PC-9 (cell line): ENCODE results near the gene TIGAR. TPM values are rescaled to one million over a fixed set of nuclear protein-coding genes. Genes with fewer than 3 reads are reported as not detected.

Experiments
- BruUV-seq: library from RNA; stranded (reverse); fragments of 400-500 nt; replicated peaks from 2 replicates; lab custom pipeline; 2021; lab: Mats Ljungman, UMichigan
- CTCF ChIA-PET: fragments of 300-600 bp; sonication (Branson Sonifier 250); formaldehyde crosslinking; loops from one replicate; lab custom pipeline; 2022; ENCODE audit warnings: antibody characterized with exemption; lab: Charles Lee
- POLR2A ChIA-PET: fragments of 300-600 bp; sonication (Branson Sonifier 250); formaldehyde crosslinking; loops from one replicate; lab custom pipeline; 2022; ENCODE audit warnings: antibody characterized with exemption; ENCODE audit not compliant: unreplicated experiment; lab: Charles Lee
- DNase-seq, 2 experiments: peaks; one replicate each; pipeline versions ENCODE4 v3.0.0 to v3.0.0-alpha.2; 2015 to 2022; ENCODE audit warnings: mixed read lengths in 1 of 2
- H2AFZ ChIP-seq: fragments of 200-600 bp; sonication (generic); 2 replicates; pipeline ENCODE4 v1.8.1; 2017; ENCODE audit warnings: antibody characterized with exemption
- H3F3A ChIP-seq: fragments of 200-600 bp; sonication (generic); 2 replicates; pipeline ENCODE4 v1.8.1; 2017; ENCODE audit warnings: antibody characterized with exemption, mild to moderate bottlenecking, low read depth; ENCODE audit not compliant: insufficient read depth
- H3K27ac ChIP-seq: fragments of 200-600 bp; sonication (generic); 2 replicates; pipeline ENCODE4 v1.6.1; 2016; ENCODE audit warnings: mixed run types
- H3K27me3 ChIP-seq: fragments of 200-600 bp; sonication (generic); 2 replicates; pipeline ENCODE4 v1.6.1; 2016; ENCODE audit warnings: low read depth, mixed run types; ENCODE audit not compliant: insufficient read depth
- H3K36me3 ChIP-seq: fragments of 200-600 bp; sonication (generic); 2 replicates; pipeline ENCODE4 v1.6.1; 2016; ENCODE audit warnings: low read depth, mixed run types
- H3K4me1 ChIP-seq: fragments of 200-600 bp; sonication (generic); replicated peaks from 2 replicates; pipeline ENCODE4 v1.6.1; 2016; ENCODE audit warnings: mixed run types; ENCODE audit not compliant: insufficient read depth
- H3K4me2 ChIP-seq: fragments of 200-600 bp; sonication (generic); 2 replicates; pipeline ENCODE4 v1.6.1; 2017; ENCODE audit warnings: mixed run types
- H3K4me3 ChIP-seq: fragments of 200-600 bp; sonication (generic); 2 replicates; pipeline ENCODE4 v1.6.1; 2016; ENCODE audit warnings: mixed run types
- H3K79me2 ChIP-seq: fragments of 200-600 bp; sonication (generic); 2 replicates; pipeline ENCODE4 v1.6.1; 2017; ENCODE audit warnings: low read depth, mixed run types
- H3K9me2 ChIP-seq: fragments of 200-600 bp; sonication (generic); 2 replicates; pipeline ENCODE4 v1.8.1; 2017; ENCODE audit warnings: mild to moderate bottlenecking; ENCODE audit not compliant: insufficient read depth
- H3K9me3 ChIP-seq: fragments of 200-600 bp; sonication (generic); 2 replicates; pipeline ENCODE4 v1.8.1; 2016; ENCODE audit warnings: low read depth; ENCODE audit not compliant: insufficient read depth
- H4K20me1 ChIP-seq: fragments of 200-600 bp; sonication (generic); 2 replicates; pipeline ENCODE4 v1.8.1; 2017; ENCODE audit not compliant: insufficient read depth
- CTCF ChIP-seq: fragments of 200-600 bp; sonication (generic); conservative IDR thresholded peaks from 2 replicates; pipeline ENCODE4 v1.6.1; 2017; ENCODE audit warnings: mixed run types, antibody characterized with exemption, mild to moderate bottlenecking, moderate library complexity
- EZH2 ChIP-seq: fragments of 200-600 bp; sonication (generic); IDR thresholded peaks from 2 replicates; pipeline ENCODE4 v1.8.0; 2017; ENCODE audit warnings: antibody characterized with exemption, low read depth
- intact Hi-C: fragments of 100-400 bp; cut with micrococcal nuclease; formaldehyde crosslinking; loops from one replicate; pipeline ENCODE4 v1.10.0; 2022; ENCODE audit not compliant: unreplicated experiment
- total RNA-seq: library from RNA; stranded (reverse); gene quantifications from 2 replicates; pipeline ENCODE4 v1.2.3, GENCODE V29; 2021

TIGAR gene
- total RNA-seq, 1 experiment from 2014 or later: 13.2 TPM

- no TSS peak for BruUV-seq
- Histone ChIP-seq H3K4me3 (no peak overlapping the region), H3K79me2 (no peaks in the 10 kb centered on the region), H3K9me2 (no peaks in the 10 kb centered on the region), H3K36me3 (no peaks in the 10 kb centered on the region), H3K27ac (no peak overlapping the region), H3F3A (no peaks in the 10 kb centered on the region), H4K20me1 (no peaks in the 10 kb centered on the region), H2AFZ (no peak overlapping the region), H3K27me3 (peaks cover 79% of the 10 kb centered on the region), H3K9me3 (no peaks in the 10 kb centered on the region), H3K4me1 (no peaks in the 10 kb centered on the region), H3K4me2 (no peak overlapping the region)
- no peak for TF ChIP-seq CTCF
- TF ChIP-seq EZH2: no peak
- ChIA-PET POLR2A (no interaction called here), CTCF (interaction anchor here (0.6 kb wide), 1 partner anchor 452 kb away, joined by 3 read pairs; no protein-coding TSS in a partner anchor)
- DNase-seq: no peak
- intact Hi-C loops: loop anchor here (10.0 kb wide), 3 partner anchors 468 to 1198 kb away; partner anchors contain the start of gene TSPAN9
Observed at GRCh38 chr12:4272424-4273272, 48.4 kb upstream of the TIGAR start.

- Histone ChIP-seq H3K9me2 (no peaks in the 10 kb centered on the region), H3K27ac (no peak overlapping the region), H4K20me1 (no peaks in the 10 kb centered on the region), H3K79me2 (no peaks in the 10 kb centered on the region), H3K4me2 (no peak overlapping the region), H3K4me3 (no peak overlapping the region), H3K36me3 (no peaks in the 10 kb centered on the region), H3K9me3 (no peaks in the 10 kb centered on the region), H3F3A (no peaks in the 10 kb centered on the region), H3K4me1 (no peaks in the 10 kb centered on the region), H3K27me3 (peaks cover 81% of the 10 kb centered on the region), H2AFZ (no peak overlapping the region)
- CTCF ChIA-PET: no interaction called here
- no TSS peak for BruUV-seq
- no peak for DNase-seq
- POLR2A ChIA-PET: interaction anchor here (0.6 kb wide), 1 partner anchor 68 kb away, joined by 13 read pairs; no protein-coding TSS in a partner anchor
- TF ChIP-seq EZH2: no peak
- TF ChIP-seq CTCF: no peak
- intact Hi-C loops: loop anchor here (10.0 kb wide), 3 partner anchors 468 to 1198 kb away; partner anchors contain the start of gene TSPAN9
Observed at GRCh38 chr12:4273273-4273651, 47.8 kb upstream of the TIGAR start.

- Histone ChIP-seq H2AFZ (no peak within 1 kb of the TSS), H4K20me1 (no peaks in the 10 kb centered on the region), H3K9me2 (no peaks in the 10 kb centered on the region), H3K27ac (no peak within 1 kb of the TSS), H3K79me2 (no peaks in the 10 kb centered on the region), H3K4me1 (no peaks in the 10 kb centered on the region), H3F3A (no peaks in the 10 kb centered on the region), H3K27me3 (peaks cover 81% of the 10 kb centered on the region), H3K4me3 (no peak within 1 kb of the TSS), H3K36me3 (no peaks in the 10 kb centered on the region), H3K9me3 (no peaks in the 10 kb centered on the region), H3K4me2 (no peak within 1 kb of the TSS)
- no peak for DNase-seq
- TF ChIP-seq EZH2 (no peak), CTCF (no peak)
- intact Hi-C loops: loop anchor here (10.0 kb wide), 3 partner anchors 469 to 1199 kb away; partner anchors contain the start of gene TSPAN9
- no TSS peak for BruUV-seq
- CTCF ChIA-PET: no interaction called here
- POLR2A ChIA-PET: interaction anchor here (0.6 kb wide), 1 partner anchor 67 kb away, joined by 13 read pairs; no protein-coding TSS in a partner anchor
Observed at GRCh38 chr12:4273652-4274395, 47.2 kb upstream of the TIGAR start, which contains the start of gene CCND2. Gene CCND2, plus strand, starts transcription at chr12:4273762. Its CDS starts 279 bp downstream, at chr12:4274041.
